Kidney (tissue), 14 donors: ENCODE results near the gene C13orf46. TPM values are rescaled to one million over a fixed set of nuclear protein-coding genes. Genes with fewer than 3 reads are reported as not detected.

Source experiments
- DNase-seq, 5 donors: peaks; one replicate each; pipeline ENCODE4 v3.0.0-alpha.2; 2013 to 2020
- FAIRE-seq: peaks from 2 replicates; lab custom pipeline; 2012; peaks lifted over from hg19 to GRCh38; lab: Jason Lieb, UNC
- H3K27ac ChIP-seq, 2 donors: one replicate each; pipeline ENCODE4 v1.7.0; 2013; ENCODE audit warnings: low read depth in 2 of 2, low read length in 2 of 2, inconsistent platforms in 1 of 2
- H3K27me3 ChIP-seq: one replicate; pipeline ENCODE4 v1.7.1; 2013; ENCODE audit warnings: low read length, inconsistent platforms; ENCODE audit not compliant: control insufficient read depth, insufficient read depth
- H3K36me3 ChIP-seq, 3 donors: one replicate each; pipeline versions ENCODE4 v1.7.0 to v1.7.1; 2013; ENCODE audit warnings: low read length in 3 of 3, control low read depth in 1 of 3, inconsistent platforms in 1 of 3; ENCODE audit not compliant: insufficient read depth in 3 of 3, control insufficient read depth in 2 of 3
- H3K4me1 ChIP-seq, 3 donors: one replicate each; pipeline versions ENCODE4 v1.7.0 to v1.7.1; 2013; ENCODE audit warnings: low read length in 3 of 3, inconsistent platforms in 1 of 3, low read depth in 1 of 3; ENCODE audit not compliant: control insufficient read depth in 2 of 3, insufficient read depth in 2 of 3
- H3K4me3 ChIP-seq, 3 donors: one replicate each; pipeline versions ENCODE4 v1.7.0 to v1.8.1; 2013; ENCODE audit warnings: low read length in 3 of 3, control low read depth in 1 of 3, inconsistent platforms in 1 of 3
- H3K9ac ChIP-seq, 3 donors: one replicate each; pipeline versions ENCODE4 v1.7.0 to v1.7.1; 2013; ENCODE audit warnings: low read length in 3 of 3, control low read depth in 1 of 3, inconsistent platforms in 1 of 3
- H3K9me3 ChIP-seq, 3 donors: one replicate each; pipeline versions ENCODE4 v1.7.0 to v1.7.1; 2013; ENCODE audit warnings: low read length in 3 of 3, control low read depth in 1 of 3, inconsistent platforms in 1 of 3; ENCODE audit not compliant: control insufficient read depth in 2 of 3, insufficient read depth in 1 of 3
- intact Hi-C: fragments of 100-400 bp; cut with DNase I; formaldehyde crosslinking; loops from one replicate; pipeline ENCODE4 v1.11.1; 2022
- polyA plus RNA-seq: library from polyadenylated mRNA; stranded (reverse); fragments of 350-450 nt; fragmentation: Illumina TruSeq; extraction: RNeasy Lipid Tissue Mini Kit (QIAGEN cat#74804); gene quantifications from one replicate; pipeline ENCODE4 v1.2.3, GENCODE V29; 2014; ENCODE audit warnings: low read depth, low replicate concordance; ENCODE audit not compliant: insufficient read depth
- total RNA-seq: library from RNA; stranded (reverse); fragmentation: NEBNext Ultra II Directional; extraction: Animal tissue kit (Norgen Biotek cat#: 25700); gene quantifications from one replicate; pipeline ENCODE4 v1.2.1, GENCODE V29; 2021
- TF ChIP-seq, protein P1 (sequence below): IDR thresholded peaks from 3 replicates; pipeline ENCODE4 v1.5.1; 2012; ENCODE audit warnings: mild to moderate bottlenecking, moderate library complexity, borderline replicate concordance; ENCODE audit not compliant: insufficient read depth; ENCODE audit errors: extremely low read depth
- donor health status: control.
- donor health status: control.
- donor health status: control.
- donor health status: control.
- donor health status: control.
- donor health status: DM: yes; HTN: yes; CAD: no.
- donor health status: Normal renal cell carcinoma (clear cell type).

The C13orf46 gene
- total and polyA plus RNA-seq, 2 donors from 2014 or later = 1.1 TPM; not detected in 1

- H3K36me3 ChIP-seq = peaks cover 6 to 10% (median 7%) of the 10 kb centered on the region in 3 donors
- no peaks in the 10 kb centered on the region for H3K4me1 ChIP-seq
- intact Hi-C loops = no loop called here
- no peaks in the 10 kb centered on the region for H3K27me3 ChIP-seq
- DNase-seq (peak in 1 of 5 donors; percentile 33), FAIRE-seq (no peak)
- H3K9ac ChIP-seq = no peak overlapping the region
- H3K9me3 ChIP-seq = no peaks in the 10 kb centered on the region
- no peak overlapping the region for H3K27ac ChIP-seq
- H3K4me3 ChIP-seq = no peak overlapping the region
- TF ChIP-seq, protein P1, sequence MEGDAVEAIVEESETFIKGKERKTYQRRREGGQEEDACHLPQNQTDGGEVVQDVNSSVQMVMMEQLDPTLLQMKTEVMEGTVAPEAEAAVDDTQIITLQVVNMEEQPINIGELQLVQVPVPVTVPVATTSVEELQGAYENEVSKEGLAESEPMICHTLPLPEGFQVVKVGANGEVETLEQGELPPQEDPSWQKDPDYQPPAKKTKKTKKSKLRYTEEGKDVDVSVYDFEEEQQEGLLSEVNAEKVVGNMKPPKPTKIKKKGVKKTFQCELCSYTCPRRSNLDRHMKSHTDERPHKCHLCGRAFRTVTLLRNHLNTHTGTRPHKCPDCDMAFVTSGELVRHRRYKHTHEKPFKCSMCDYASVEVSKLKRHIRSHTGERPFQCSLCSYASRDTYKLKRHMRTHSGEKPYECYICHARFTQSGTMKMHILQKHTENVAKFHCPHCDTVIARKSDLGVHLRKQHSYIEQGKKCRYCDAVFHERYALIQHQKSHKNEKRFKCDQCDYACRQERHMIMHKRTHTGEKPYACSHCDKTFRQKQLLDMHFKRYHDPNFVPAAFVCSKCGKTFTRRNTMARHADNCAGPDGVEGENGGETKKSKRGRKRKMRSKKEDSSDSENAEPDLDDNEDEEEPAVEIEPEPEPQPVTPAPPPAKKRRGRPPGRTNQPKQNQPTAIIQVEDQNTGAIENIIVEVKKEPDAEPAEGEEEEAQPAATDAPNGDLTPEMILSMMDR = no peak
Measured at GRCh38 chr13:113992276-113993005, 18.6 kb upstream of the C13orf46 start.

DNA sequence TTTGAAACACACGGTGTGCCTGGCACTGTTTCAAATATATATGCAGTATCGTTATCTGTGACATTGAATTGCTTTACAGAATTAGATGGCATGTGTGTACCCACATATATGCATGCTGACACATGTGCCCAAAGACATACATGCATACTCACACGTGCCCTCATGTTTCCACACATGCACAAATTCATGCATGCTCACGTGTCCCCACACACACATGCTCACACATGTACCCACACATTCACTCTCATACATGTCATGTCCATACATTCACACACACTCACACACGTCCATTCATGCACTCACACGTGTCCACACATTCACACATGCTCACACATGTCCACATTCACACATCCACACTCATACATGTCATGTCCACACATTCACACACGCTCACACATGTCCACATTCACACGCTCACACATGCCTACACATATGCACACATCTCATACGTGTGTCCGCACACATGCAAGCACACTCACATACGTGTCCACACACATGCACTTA lies 17.9 kb upstream of the C13orf46 start:
- H3K27me3 ChIP-seq = no peaks in the 10 kb centered on the region
- TF ChIP-seq, protein P1 = no peak
- DNase-seq (no peak), FAIRE-seq (no peak)
- peak overlapping the region in 1 of 3 donors; percentile 8 for H3K4me3 ChIP-seq
- no peaks in the 10 kb centered on the region for H3K4me1 ChIP-seq
- intact Hi-C loops = no loop called here
- H3K9me3 ChIP-seq = no peaks in the 10 kb centered on the region
- no peak overlapping the region for H3K9ac ChIP-seq
- H3K36me3 ChIP-seq = peaks cover 6 to 10% (median 7%) of the 10 kb centered on the region in 3 donors
- H3K27ac ChIP-seq = no peak overlapping the region

- intact Hi-C loops = no loop called here
- no peak for FAIRE-seq
- Histone ChIP-seq H3K4me1 (no peaks in the 10 kb centered on the region), H3K4me3 (no peak overlapping the region), H3K27ac (no peak overlapping the region), H3K9me3 (no peaks in the 10 kb centered on the region), H3K9ac (no peak overlapping the region), H3K27me3 (no peaks in the 10 kb centered on the region), H3K36me3 (peaks cover 6 to 10% (median 7%) of the 10 kb centered on the region in 3 donors)
- TF ChIP-seq, protein P1 = no peak
- DNase-seq = peak in 1 of 5 donors; percentile 45
Measured at GRCh38 chr13:113991191-113991669, 17.4 kb upstream of the C13orf46 start.
